Ovary (tissue), 3 donors: ENCODE measurements around the gene STAMBPL1.

Experiments used
- CTCF ChIP-seq, 3 donors: fragments of 450-650 bp in 2 of 3; fragments of 200-600 bp in 1 of 3; IDR thresholded peaks; one replicate each; pipeline versions ENCODE4 v1.5.1 to v1.8.0; 2016 to 2022; ENCODE audit warnings: antibody characterized with exemption in 3 of 3, mild to moderate bottlenecking in 1 of 3
- EP300 ChIP-seq: sonication (generic); formaldehyde crosslinking; IDR thresholded peaks from one replicate; pipeline ENCODE4 v1.6.1; 2017; ENCODE audit warnings: antibody characterized with exemption
- POLR2A ChIP-seq: fragments of 450-650 bp; IDR thresholded peaks from one replicate; pipeline ENCODE4 v1.6.1; 2017; ENCODE audit warnings: antibody characterized with exemption, mild to moderate bottlenecking, moderate library complexity
- donor health status: DM: no; HTN: no; CAD: no.

DNA sequence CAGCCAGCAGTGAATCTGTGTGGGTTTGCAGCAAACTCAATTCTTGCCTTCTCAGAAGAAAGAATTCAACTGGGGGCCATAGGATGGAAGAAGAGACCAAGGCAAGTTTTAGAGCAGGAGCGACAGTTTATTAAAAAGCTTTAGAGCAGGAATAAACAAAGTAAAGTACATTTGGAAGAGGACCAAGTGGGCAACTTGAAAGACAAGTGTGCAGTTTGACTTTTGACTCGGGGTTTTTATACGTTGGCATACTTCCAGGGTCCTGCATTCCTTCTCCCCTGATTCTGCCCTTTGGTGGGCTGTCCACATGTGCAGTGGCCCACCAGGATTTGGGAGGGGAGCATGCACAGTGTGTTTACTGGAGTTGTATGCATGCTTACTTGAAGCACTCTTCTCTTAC, 25.4 kb upstream of the STAMBPL1 start:
- TF ChIP-seq POLR2A = no peak
- no peak for TF ChIP-seq EP300
- TF ChIP-seq CTCF (IDR thresholded peaks at IDR 0.05) = no peak
